ENCODE results near the gene GPR151.

The GPR151 gene

GRCh38 chr5:146540414-146540813 lies 24.4 kb upstream of the GPR151 start:
- H3K27ac ChIP-seq (replicated peaks), result no peak overlapping the region
- DNase-seq (ENCODE audit: low read depth in 1 of 2, low spot score in 1 of 2), result no peak
- H3K27me3 ChIP-seq (ENCODE audit: insufficient read depth, poor library complexity, severe bottlenecking), result no peaks in the 10 kb centered on the region
- no peak overlapping the region for H3K4me3 ChIP-seq (replicated peaks; ENCODE audit: insufficient read depth, low read length)
- TF ChIP-seq GABPA (IDR thresholded peaks at IDR 0.05; ENCODE audit: low read depth) (no peak), CTCF (IDR thresholded peaks at IDR 0.05; ENCODE audit: insufficient read depth, low read length) (no peak), SPI1 (IDR thresholded peaks at IDR 0.05; ENCODE audit: borderline replicate concordance, low read depth) (no peak), POLR2AphosphoS5 (IDR thresholded peaks at IDR 0.05; ENCODE audit: low read depth) (no peak), REST (IDR thresholded peaks at IDR 0.05; ENCODE audit: insufficient replicate concordance, low read depth) (no peak)

GRCh38 chr5:146539973-146540372 lies 24.0 kb upstream of the GPR151 start:
- DNase-seq (ENCODE audit: low read depth in 1 of 2, low spot score in 1 of 2), result no peak
- no peak overlapping the region for H3K27ac ChIP-seq (replicated peaks)
- TF ChIP-seq SPI1 (IDR thresholded peaks at IDR 0.05; ENCODE audit: borderline replicate concordance, low read depth) (no peak), CTCF (IDR thresholded peaks at IDR 0.05; ENCODE audit: insufficient read depth, low read length) (no peak), POLR2AphosphoS5 (IDR thresholded peaks at IDR 0.05; ENCODE audit: low read depth) (no peak), GABPA (IDR thresholded peaks at IDR 0.05; ENCODE audit: low read depth) (no peak), REST (IDR thresholded peaks at IDR 0.05; ENCODE audit: insufficient replicate concordance, low read depth) (no peak)
- no peaks in the 10 kb centered on the region for H3K27me3 ChIP-seq (ENCODE audit: insufficient read depth, poor library complexity, severe bottlenecking)
- no peak overlapping the region for H3K4me3 ChIP-seq (replicated peaks; ENCODE audit: insufficient read depth, low read length)

GRCh38 chr5:146538432-146538831 lies 22.4 kb upstream of the GPR151 start:
- Histone ChIP-seq H3K4me3 (replicated peaks; ENCODE audit: insufficient read depth, low read length) (no peak overlapping the region), H3K27ac (replicated peaks) (no peak overlapping the region), H3K27me3 (ENCODE audit: insufficient read depth, poor library complexity, severe bottlenecking) (no peaks in the 10 kb centered on the region)
- DNase-seq (ENCODE audit: low read depth in 1 of 2, low spot score in 1 of 2), result no peak
- no peak for TF ChIP-seq REST (IDR thresholded peaks at IDR 0.05; ENCODE audit: insufficient replicate concordance, low read depth)
- TF ChIP-seq CTCF (IDR thresholded peaks at IDR 0.05; ENCODE audit: insufficient read depth, low read length), result no peak
- TF ChIP-seq GABPA (IDR thresholded peaks at IDR 0.05; ENCODE audit: low read depth), result no peak
- TF ChIP-seq POLR2AphosphoS5 (IDR thresholded peaks at IDR 0.05; ENCODE audit: low read depth), result no peak
- no peak for TF ChIP-seq SPI1 (IDR thresholded peaks at IDR 0.05; ENCODE audit: borderline replicate concordance, low read depth)
